Activated CD8-positive, alpha-beta memory T cell treated with anti-CD3 and anti-CD28 coated beads, Interleukin-2, amount 50 U/mL, for 4 hours (primary cell): ENCODE data around the gene CLDN4.
"Not testable (repeated sequence)": the region's sequence is repeated elsewhere in the genome, so short reads cannot be mapped to it uniquely, and the experiment has no call there.

ENCODE experiments used
- DNase-seq: peaks from one replicate; pipeline ENCODE4 v3.0.0-alpha.2; 2020

CLDN4 gene

GRCh38 chr7:73823873-73824592 is 6.8 kb upstream of the CLDN4 start:
- DNase-seq, result no peak

GRCh38 chr7:73824986-73825385 is 5.8 kb upstream of the CLDN4 start:
- DNase-seq, result no peak

GRCh38 chr7:73827567-73828106 is 3.2 kb upstream of the CLDN4 start:
- no peak for DNase-seq

- DNase-seq, result no peak
These were observed 2.5 kb upstream of the CLDN4 start for GRCh38 chr7:73828107-73828803.

- DNase-seq, result no peak
These were observed 1.8 kb upstream of the CLDN4 start for GRCh38 chr7:73828972-73829371.

- no peak for DNase-seq
These were observed 1.3 kb upstream of the CLDN4 start for GRCh38 chr7:73829505-73829904.

- no peak for DNase-seq
These were observed 695 bp upstream of the CLDN4 start for GRCh38 chr7:73829921-73830680.

GRCh38 chr7:73831584-73831833 is 713 bp downstream of the CLDN4 start:
- DNase-seq, result no peak

- no peak for DNase-seq
These were observed 1.2 kb downstream of the CLDN4 start for GRCh38 chr7:73831834-73832651.

GRCh38 chr7:73832806-73833205 is 2.0 kb downstream of the CLDN4 start:
- no peak for DNase-seq

- DNase-seq, result no peak
These were observed 2.6 kb downstream of the CLDN4 start for GRCh38 chr7:73833251-73833919.

GRCh38 chr7:73834626-73835191 is 3.9 kb downstream of the CLDN4 start:
- no peak for DNase-seq

GRCh38 chr7:73837167-73837566 is 6.4 kb downstream of the CLDN4 start:
- not testable (repeated sequence) for DNase-seq

- DNase-seq, result no peak
These were observed 7.8 kb downstream of the CLDN4 start for GRCh38 chr7:73838642-73839041.

GRCh38 chr7:73839290-73839689 is 8.5 kb downstream of the CLDN4 start:
- DNase-seq, result no peak

- no peak for DNase-seq
These were observed 9.2 kb downstream of the CLDN4 start for GRCh38 chr7:73839743-73840714.

- no peak for DNase-seq
These were observed 10.1 kb downstream of the CLDN4 start for GRCh38 chr7:73840715-73841379.

- no peak for DNase-seq
These were observed 10.9 kb downstream of the CLDN4 start for GRCh38 chr7:73841689-73842066.

GRCh38 chr7:73842067-73842976 is 11.5 kb downstream of the CLDN4 start, which contains the start of gene METTL27:
TSS of gene METTL27 (minus strand) at chr7:73842516. CDS start at chr7:73842140, 376 bp downstream.
- peak; percentile 89 for DNase-seq
